ENCODE data around the gene TYMP.

The TYMP gene

GRCh38 chr22:50537765-50538164 is 8.0 kb upstream of the TYMP start:
- no peak for DNase-seq

- DNase-seq, result no peak
These were observed 6.4 kb upstream of the TYMP start for GRCh38 chr22:50536226-50536625.

- DNase-seq, result no peak
These were observed 5.3 kb upstream of the TYMP start for GRCh38 chr22:50535113-50535512.

GRCh38 chr22:50533856-50534711 is 4.3 kb upstream of the TYMP start:
- peak; percentile 57 for DNase-seq

- no peak for DNase-seq
These were observed 3.3 kb upstream of the TYMP start for GRCh38 chr22:50532824-50533796.

- DNase-seq, result peak; percentile 43
These were observed 2.3 kb upstream of the TYMP start for GRCh38 chr22:50531962-50532674.

- peak; percentile 80 for DNase-seq
These were observed 1.7 kb upstream of the TYMP start for GRCh38 chr22:50531546-50531961.

GRCh38 chr22:50530877-50531545 is 1.2 kb upstream of the TYMP start:
- DNase-seq, result peak; percentile 89

GRCh38 chr22:50530580-50530876 is 716 bp upstream of the TYMP start:
- no peak for DNase-seq

GRCh38 chr22:50529416-50529896 is 356 bp downstream of the TYMP start:
- DNase-seq, result no peak

- no peak for DNase-seq
These were observed 963 bp downstream of the TYMP start for GRCh38 chr22:50528682-50529415.

- no peak for DNase-seq
These were observed 1.7 kb downstream of the TYMP start for GRCh38 chr22:50527921-50528681.

- DNase-seq, result peak; percentile 65
These were observed 2.7 kb downstream of the TYMP start for GRCh38 chr22:50526834-50527801.

GRCh38 chr22:50526108-50526833 is 3.5 kb downstream of the TYMP start:
- peak; percentile 90 for DNase-seq

- DNase-seq, result no peak
These were observed 4.0 kb downstream of the TYMP start for GRCh38 chr22:50525858-50526107.

GRCh38 chr22:50525104-50525857 is 4.5 kb downstream of the TYMP start, which contains the start of gene SCO2:
TSS of gene SCO2 (minus strand) at chr22:50525598. CDS start at chr22:50524411, 1,187 bp downstream.
- peak; percentile 97 for DNase-seq

GRCh38 chr22:50524676-50525103 is 5.1 kb downstream of the TYMP start:
- DNase-seq, result no peak

All from CD4-positive, alpha-beta T cell treated with Interleukin-21 for 1 hour (primary cell).